TTC549 (cell line): ENCODE data around the gene NOTO.
"Not testable (repeated sequence)": the region's sequence is repeated elsewhere in the genome, so short reads cannot be mapped to it uniquely, and the experiment has no call there.

Experiments used
- FAIRE-seq: peaks from 2 replicates; lab custom pipeline; 2012; peaks lifted over from hg19 to GRCh38; lab: Jason Lieb, UNC

The NOTO gene

DNA sequence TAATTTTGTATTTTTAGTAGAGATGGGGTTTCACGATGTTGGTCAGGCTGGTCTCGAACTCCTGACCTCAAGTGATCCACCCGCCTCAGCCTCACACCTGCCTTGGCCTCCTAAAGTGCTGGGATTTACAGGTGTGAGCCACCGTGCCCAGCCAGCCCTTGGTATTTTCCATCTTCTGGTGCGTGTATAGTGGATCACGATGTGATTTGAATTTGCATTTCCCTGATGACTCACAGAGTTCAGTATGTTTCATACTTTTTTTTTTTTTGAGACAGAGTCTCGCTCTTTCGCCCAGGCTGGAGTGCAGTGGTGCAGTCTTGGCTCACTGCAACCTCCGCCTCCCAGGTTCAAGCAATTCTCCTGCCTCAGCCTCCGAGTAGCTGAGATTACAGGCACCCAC is 2.1 kb upstream of the NOTO start:
- not testable (repeated sequence) for FAIRE-seq

DNA sequence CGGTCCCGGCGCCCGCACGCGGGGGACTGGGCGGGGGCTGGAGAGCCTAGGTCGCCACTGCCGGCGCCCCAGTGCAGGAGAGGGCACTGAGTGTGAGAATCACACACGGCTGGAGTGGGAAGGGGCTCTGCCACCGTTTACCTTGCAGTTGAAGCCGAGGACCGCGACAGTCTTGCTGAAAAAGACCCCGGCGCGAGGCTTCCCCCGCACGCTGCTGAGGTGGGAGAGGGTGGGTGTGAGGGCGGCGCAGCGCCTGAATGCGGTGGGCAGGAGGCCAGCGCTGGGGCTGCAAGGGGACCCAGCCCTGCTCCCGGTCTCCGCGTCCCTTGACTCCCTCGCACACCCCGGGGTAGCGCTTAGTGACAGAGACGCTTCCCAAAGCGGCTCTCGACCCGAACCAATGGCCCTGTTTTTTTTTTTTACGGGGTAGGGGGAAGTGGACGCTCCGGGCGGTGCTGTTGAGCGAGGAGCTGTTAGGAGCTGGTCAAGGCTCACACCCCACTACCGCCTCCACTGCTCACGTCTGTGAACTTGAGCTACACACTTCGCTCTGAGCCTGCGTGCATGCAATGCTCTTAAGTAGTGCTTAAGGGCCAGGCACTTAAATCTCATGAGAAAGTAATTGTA is 794 bp downstream of the NOTO start:
- FAIRE-seq: no peak

GRCh38 chr2:73205611-73206010 is 3.2 kb downstream of the NOTO start:
- FAIRE-seq: no peak

DNA sequence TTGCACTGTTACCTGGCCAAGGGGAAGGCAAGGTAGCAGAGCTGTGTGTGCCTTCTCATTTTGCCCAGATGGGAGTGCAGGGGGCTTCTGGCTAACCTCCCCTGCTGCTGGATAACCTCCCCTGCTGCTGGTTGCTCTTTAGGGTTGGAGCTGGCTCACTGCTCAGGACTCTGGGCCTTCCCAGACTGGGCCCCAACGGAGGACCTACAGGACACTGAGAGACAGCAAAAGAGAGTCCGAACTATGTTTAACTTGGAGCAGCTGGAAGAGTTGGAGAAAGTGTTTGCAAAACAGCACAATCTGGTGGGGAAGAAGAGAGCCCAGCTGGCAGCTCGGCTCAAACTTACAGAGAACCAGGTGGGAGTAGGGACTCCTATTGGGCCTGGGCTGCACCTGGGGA is 5.9 kb downstream of the NOTO start:
- no peak for FAIRE-seq

DNA sequence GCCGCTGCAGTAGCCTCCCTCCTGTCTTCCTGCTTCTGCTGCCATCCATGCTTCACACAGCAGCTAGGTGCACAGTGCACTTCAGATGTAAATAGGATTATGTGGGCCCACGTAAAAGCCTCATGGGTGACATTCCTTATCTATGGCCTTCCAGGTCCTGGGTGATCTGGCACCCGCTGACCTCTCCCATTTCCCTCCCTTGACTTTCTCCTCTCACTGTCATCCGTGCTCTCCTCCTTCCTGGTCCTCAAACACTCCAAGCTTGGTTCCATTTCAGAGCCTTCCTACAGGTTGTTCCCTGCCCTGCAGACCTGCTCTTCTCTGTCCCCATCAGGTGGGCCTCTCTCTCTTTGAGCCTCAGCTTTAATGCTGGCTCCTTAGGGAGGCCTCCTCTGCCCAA is 7.6 kb downstream of the NOTO start:
- FAIRE-seq: no peak

GRCh38 chr2:73210696-73211095 is 8.3 kb downstream of the NOTO start:
- FAIRE-seq: no peak

DNA sequence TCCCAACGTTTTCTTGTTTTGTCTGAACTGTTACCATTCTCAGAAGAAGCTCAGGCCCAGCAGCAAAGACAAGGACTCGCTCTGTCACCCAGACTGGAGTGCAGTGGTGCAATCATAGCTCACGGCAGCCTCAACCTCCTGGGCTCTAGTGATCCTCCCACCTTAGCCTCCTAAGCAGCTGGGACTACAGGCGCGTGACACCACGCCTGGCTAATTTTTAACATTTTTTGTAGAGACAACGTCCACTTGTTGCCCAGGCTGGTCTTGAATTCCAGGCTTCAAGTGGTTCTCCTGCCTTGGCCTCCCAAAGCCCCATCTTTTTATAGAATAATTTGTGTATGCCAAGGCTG is 9.7 kb downstream of the NOTO start:
- FAIRE-seq: no peak

GRCh38 chr2:73212448-73213176 is 10.2 kb downstream of the NOTO start:
- FAIRE-seq: no peak

DNA sequence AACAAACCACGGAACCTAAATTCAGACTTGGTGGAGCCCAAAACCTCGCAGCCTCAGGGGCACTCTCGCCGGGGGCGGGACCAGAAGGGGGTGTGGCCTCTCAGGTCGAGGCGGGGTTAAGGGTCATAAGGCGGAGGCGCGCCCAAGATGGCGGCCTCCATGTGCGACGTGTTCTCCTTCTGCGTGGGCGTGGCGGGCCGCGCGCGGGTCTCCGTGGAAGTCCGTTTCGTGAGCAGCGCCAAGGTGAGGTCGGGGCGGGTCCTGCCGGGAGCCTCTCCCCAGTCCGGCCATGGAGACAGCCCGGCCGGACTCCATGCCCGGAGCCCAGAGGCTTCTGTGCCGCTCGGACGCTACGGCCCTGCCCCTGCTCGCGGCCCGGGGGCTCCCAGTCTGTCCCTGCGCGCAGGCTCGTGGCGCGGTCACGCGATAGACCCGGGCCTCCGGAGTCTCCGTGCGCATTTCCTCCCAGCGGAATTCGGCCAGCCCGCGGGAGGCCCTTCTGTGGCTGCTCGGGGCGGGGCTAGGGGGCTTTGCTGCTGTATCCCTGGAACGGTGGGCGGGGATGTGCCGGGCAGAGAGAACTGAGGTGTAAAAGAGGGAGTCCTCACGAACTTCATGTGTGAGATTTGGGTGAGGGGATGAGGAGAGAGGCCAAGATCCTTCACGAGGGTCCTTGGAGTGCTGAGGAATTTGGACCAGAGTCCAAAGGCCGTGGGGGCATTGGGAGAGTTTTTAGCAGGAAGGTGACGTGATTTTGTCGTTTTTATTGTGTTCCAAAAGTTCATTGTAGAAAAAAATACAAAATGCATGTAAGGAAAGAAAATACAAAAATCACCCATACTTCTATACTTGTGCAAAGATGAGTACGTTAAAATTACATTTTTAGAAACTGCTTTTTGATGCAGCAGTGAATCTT is 12.0 kb downstream of the NOTO start, which contains the start of gene SMYD5:
TSS of gene SMYD5 (plus strand) at position 126 of the 916 bp plus-strand sequence. CDS start at position 148, 22 bp downstream.
- FAIRE-seq: no peak

DNA sequence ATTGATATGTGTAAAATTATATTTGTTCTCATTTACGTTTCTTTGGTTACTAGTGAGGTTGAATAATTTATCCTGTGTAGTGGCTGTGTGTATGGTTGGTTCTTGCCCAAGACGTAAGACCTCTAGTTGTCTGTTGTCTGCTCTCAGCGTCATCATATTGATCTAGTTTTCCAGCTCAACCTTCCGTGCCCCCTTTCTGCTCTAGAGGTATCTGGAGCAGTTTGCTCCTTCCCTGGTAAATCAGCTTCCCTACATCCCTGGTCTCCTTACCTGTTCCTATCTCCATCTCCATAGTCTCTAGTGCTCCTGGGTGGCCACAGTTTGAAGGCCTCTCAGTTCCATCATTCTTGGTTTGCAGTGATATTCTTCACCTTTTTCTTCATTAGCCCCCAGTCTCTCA is 12.9 kb downstream of the NOTO start:
- no peak for FAIRE-seq

DNA sequence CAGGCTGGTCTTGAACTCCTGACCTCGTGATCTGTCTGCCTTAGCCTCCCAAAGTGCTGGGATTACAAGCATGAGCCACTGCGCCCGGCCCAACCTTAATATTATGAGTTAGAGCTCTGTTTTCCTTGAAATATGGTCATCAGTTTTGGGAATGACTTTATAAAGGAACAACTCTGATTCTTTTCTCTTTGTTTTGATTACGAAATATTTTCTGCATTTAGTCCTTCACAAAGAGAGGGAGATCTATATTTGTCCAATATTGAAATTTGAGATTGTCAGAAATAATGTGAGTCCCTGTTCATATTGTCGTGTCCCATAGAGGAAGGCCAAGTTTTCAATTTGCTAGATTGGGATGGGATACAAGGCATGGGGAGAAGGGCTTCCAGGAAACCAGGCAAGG is 14.8 kb downstream of the NOTO start:
- no peak for FAIRE-seq

GRCh38 chr2:73217826-73218225 is 15.5 kb downstream of the NOTO start:
- no peak for FAIRE-seq

- no peak for FAIRE-seq
Measured at GRCh38 chr2:73218298-73218697, 15.9 kb downstream of the NOTO start.

- FAIRE-seq: no peak
Measured at GRCh38 chr2:73223821-73224220, 21.4 kb downstream of the NOTO start.

GRCh38 chr2:73225513-73226360 is 23.4 kb downstream of the NOTO start:
- FAIRE-seq: no peak

- FAIRE-seq: no peak
Measured at GRCh38 chr2:73227086-73227485, 24.7 kb downstream of the NOTO start.

DNA sequence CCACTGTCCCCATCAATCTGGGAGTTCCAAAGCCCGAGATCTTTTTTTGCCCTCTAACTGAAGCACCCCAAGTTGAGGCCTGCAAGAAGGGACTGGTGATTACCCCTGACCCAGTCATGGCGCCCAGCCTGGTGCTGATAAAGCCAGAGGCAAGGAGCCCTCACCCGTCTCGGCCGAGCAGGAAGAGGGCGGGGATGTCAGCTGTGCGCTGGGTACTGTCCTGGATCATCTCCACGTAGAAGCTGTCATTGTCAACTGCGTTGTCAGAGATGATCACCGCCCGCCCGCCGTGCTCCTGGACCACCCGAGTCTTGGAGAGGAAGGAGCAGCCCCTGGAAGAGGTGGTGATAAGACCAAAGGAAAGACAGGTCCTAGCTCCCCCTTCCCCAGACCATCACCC is 26.3 kb downstream of the NOTO start:
- FAIRE-seq: no peak

GRCh38 chr2:73232403-73233153 is 30.2 kb downstream of the NOTO start:
- no peak for FAIRE-seq

- peak; percentile 97 for FAIRE-seq
Measured at GRCh38 chr2:73233154-73233931, 31.0 kb downstream of the NOTO start, which contains the start of gene PRADC1. Gene PRADC1, minus strand, starts transcription at chr2:73233239. Its CDS starts 79 bp downstream, at chr2:73233160.
